ENCODE data around the gene OR6V1.
"Not testable (repeated sequence)": the region's sequence is repeated elsewhere in the genome, so short reads cannot be mapped to it uniquely, and the experiment has no call there.

Gene OR6V1

GRCh38 chr7:143043391-143043790, 8.8 kb upstream of the OR6V1 start:
- no peak for DNase-seq

- peak; percentile 37 to 71 (median 54) for DNase-seq
Measured at GRCh38 chr7:143046426-143046851, 5.7 kb upstream of the OR6V1 start.

DNA sequence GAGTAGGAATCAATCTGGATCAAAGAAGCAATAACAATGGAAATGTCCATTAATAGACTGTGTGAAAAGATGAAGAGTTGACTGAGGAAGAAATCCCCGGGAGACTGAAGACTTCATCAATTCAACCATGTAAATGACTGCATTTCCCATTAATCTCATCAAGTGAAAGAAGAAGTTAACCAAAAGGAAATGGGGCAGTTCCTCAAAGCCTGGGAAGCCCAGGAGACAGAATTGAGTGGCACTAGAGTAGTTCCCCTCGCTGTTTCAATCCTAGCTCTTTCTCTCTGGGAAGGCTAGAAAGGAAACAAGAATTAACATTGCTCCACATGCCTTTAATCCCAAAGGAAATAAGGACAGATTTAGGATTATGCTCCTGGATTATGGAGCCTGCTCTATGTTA, 4.8 kb upstream of the OR6V1 start:
- peak; percentile 66 to 86 (median 76) for DNase-seq

DNA sequence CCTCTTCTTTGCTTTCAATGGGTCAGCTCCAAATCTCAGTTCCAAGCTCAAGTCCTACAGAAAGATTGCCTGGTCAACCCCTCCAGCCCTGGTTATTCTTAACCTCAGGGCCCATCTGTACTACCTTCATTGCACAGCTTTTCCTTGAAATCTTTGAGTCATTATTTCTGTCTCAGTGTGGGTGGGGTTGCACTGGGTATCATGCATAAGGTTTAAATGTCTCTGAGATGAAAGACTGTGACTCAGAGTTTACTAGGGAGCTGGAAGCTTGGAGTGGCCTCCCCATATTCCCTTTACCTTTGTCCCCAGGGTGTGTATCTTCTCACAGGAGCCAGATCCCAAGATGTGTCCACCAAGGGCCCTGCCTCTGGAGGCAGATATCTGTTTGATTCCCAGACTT, 3.3 kb upstream of the OR6V1 start:
- peak; percentile 26 to 65 (median 40) for DNase-seq

- peak; percentile 44 to 63 (median 52) for DNase-seq
Measured at GRCh38 chr7:143049362-143049761, 2.8 kb upstream of the OR6V1 start.

DNA sequence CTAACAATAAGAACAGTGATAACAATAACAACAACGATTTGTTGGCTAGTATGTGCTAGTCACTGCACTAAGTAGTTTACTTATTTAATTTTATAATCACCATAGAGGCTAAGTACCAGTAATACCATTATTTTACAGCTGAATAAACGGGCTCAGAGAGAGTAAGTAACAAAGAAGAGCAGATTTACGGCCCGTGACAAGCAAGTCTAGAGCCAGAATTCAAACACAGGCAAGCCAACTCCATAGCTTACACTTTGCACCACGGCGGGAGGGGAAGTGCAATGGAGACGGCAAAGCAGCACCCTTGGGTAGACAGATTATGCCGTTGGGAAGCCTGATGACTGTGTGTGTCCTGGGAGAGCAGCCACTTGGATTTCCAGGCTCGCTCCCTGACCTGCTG, 1.2 kb upstream of the OR6V1 start:
- DNase-seq: no peak

DNA sequence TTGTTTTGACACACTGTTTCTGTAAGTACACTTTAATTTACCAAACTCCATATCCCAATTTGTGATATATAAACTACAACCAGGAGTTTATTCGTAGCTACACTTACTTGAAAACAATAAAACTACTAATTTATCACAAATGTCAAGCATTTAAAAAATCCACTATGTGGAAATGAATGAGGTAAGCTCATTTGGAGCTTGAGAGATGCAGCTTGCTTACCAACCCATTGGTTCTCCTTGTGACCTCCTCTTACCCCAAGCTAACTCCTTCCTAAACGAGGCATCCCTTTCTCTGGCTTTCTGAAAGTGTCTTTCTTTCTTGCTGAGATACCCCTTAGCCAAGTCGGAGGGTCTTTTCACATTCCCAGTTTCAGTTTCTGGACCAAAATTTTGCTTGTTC, 2.5 kb downstream of the OR6V1 start:
- DNase-seq: no peak

DNA sequence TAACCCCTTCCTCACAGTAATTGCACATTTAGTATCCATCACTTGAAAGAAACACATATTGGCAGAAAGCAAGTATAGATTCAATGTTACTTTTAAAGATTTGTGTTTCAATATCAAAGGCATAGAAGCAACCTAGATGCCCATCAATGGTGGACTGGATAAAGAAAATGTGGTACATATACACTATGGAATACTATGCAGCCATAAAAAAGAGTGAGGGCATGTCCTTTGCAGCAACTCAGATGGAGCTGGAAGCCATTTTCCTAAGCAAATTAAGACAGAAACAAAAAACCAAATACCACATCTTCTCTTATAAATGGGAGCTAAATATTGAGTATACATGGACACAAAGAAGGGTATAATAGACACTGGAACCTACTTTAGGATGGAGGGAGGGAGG, 3.6 kb downstream of the OR6V1 start:
- no peak for DNase-seq

- no peak for DNase-seq
Measured at GRCh38 chr7:143063741-143064140, 11.6 kb downstream of the OR6V1 start.

DNA sequence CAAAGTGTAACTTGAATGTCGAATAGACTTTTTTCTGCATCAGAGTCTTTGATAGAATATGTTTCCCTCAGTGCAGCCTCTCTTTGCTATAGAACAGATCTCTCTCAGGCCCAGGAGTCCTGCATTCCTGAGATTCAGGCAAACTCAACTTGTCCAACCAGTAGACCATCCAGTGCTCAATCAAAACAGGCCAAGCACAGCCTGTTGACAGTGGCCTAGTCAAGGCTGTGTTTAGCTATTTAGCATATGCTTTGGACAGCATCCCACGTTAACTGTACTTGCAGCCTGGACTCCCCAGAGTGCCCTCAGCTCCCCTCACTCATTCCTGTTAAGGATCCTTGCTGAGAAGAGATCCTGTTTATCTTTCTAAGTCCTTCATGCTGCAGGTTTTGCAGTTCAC, 16.3 kb downstream of the OR6V1 start:
- no peak for DNase-seq

DNA sequence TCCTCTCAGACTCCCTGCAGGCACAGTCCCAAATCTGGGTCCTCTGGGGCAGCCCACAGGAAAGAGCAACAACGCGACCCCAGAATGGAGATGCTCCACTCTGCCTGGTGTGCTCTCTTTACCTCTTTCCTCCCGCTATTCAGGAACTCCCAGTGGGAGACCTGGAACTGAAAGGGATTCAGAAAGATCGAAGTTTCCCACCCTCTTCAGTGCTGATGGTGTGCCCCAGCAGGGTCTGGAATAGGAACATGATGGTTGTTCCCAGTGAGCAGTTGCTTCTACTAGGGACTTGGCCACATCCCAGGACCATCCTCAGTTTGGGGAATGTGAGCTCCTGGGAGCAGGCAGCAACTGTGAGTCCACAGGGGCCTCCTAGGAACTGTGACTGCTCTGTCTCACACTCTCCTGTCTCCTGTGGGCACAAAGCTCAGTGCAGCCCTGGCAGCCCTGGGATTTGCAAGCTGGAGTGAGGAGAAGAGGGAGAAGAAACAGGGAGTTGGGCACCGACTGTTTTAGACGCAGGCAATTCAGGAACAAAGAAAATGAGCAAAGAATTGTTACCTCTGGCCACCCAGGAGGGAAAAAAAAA, 17.9 kb downstream of the OR6V1 start:
- DNase-seq: no peak

- DNase-seq: no peak
Measured at GRCh38 chr7:143073556-143073955, 21.4 kb downstream of the OR6V1 start.

GRCh38 chr7:143074141-143074540, 22.0 kb downstream of the OR6V1 start:
- DNase-seq: no peak

- peak in 1 of 4 experiments; percentile 9 for DNase-seq
Measured at GRCh38 chr7:143085109-143085508, 33.0 kb downstream of the OR6V1 start.

DNA sequence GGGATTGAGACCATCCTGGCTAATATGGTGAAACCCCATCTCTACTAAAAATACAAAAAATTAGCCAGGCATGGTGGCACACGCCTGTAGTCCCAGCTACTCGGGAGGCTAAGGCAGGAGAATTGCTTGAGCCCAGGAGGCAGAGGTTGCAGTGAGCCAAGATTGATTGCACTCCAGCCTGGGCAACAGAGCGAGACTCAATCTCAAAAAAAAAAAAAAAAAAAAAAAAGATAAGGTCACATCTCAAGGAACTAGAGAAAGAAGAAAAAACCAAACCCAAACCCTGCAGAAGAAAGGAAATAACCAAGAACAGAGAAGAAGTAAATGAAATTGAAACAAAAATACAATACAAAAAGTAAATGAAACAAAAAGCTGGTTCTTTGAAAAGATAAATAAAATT, 33.5 kb downstream of the OR6V1 start:
- not testable (repeated sequence) for DNase-seq

GRCh38 chr7:143088549-143089231, 36.5 kb downstream of the OR6V1 start:
- not testable (repeated sequence) for DNase-seq

DNA sequence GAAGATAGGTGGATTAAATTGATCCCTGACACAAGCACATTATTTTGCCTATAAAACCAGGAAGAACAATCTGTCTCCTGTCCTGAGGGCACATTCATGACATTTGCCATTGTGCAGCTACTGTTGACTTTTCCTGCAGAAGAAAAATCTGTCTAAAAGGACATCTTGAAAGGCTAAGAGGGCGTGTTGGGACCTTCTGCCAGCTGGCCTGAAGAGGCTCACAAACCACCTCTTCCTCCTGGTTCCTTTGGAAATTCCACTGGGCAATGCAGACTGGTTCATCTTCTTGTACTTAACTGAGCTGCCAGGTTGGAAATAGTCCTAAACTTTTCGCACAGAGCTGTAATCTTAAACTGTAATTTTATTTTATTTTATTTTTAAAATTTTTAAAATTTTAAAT, 44.0 kb downstream of the OR6V1 start:
- no peak for DNase-seq

GRCh38 chr7:143099579-143099978, 47.4 kb downstream of the OR6V1 start:
- DNase-seq: not testable (repeated sequence)

All from suppressor macrophage (primary cell).